Measurements from ENCODE around the gene EPAS1. TPM values are rescaled to one million over a fixed set of nuclear protein-coding genes. Genes with fewer than 3 reads are reported as not detected.

EPAS1 gene
- total and polyA plus RNA-seq, 2 of the 8 experiments (the other 6 are each of a cell fraction or from before 2014, with no cell fraction given): 2.0 to 4.9 TPM

DNA sequence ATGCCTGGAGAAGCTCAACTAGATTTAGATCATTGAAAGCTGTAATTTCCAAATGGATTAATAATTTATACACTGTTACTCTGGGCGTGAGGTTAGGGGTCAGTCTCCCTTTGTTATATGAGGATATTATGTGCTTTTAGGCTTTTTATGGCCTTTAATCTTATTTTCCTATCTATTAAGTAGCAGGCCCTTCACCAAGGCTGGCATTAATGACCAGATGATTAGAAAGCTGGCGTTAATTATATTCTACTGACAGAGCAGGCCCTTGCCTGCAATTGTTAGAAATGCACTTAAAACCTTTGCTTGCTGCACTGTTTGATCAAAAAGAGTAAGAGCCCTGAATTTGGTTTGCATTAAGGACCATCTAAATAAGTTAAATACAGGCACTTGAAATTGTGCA lies 75.3 kb downstream of the EPAS1 start:
- no peak overlapping the region for H3K56ac ChIP-seq (replicated peaks; ENCODE audit: insufficient read length, low read depth, low read length)
- H2BK15ac ChIP-seq (ENCODE audit: low read length): no peak overlapping the region
- H3K4me2 ChIP-seq (ENCODE audit: insufficient read depth in 1 of 2, low read depth in 2 of 2, low read length in 2 of 2): no peak overlapping the region
- H2BK20ac ChIP-seq (ENCODE audit: low read length): no peak overlapping the region
- H3K79me1 ChIP-seq (ENCODE audit: low read depth, low read length): no peaks in the 10 kb centered on the region
- H4K91ac ChIP-seq (replicated peaks; ENCODE audit: insufficient read length, low read length): no peak overlapping the region
- ChIA-PET CTCF (ENCODE audit: partially characterized antibody) (interaction anchor here (0.5 to 1.2 kb wide), 2 partner anchors 74 to 1386 kb away, joined by 3 read pairs; no protein-coding TSS in a partner anchor), POLR2A (ENCODE audit: partially characterized antibody) (no interaction called here)
- no peaks in the 10 kb centered on the region for H3K4me1 ChIP-seq (replicated peaks in 1 of 4; ENCODE audit: control insufficient read depth in 3 of 4, insufficient read depth in 4 of 4, low read length in 3 of 4)
- no peak for FAIRE-seq
- H2AFZ ChIP-seq (ENCODE audit: low read length): no peak overlapping the region
- no peaks in the 10 kb centered on the region for H3K27me3 ChIP-seq (replicated peaks in 1 of 4; ENCODE audit: control insufficient read depth in 3 of 4, extremely low read depth in 1 of 4, insufficient read depth in 3 of 4, low read length in 3 of 4)
- no peak overlapping the region for H3K18ac ChIP-seq (ENCODE audit: extremely low read depth, low read length)
- WGBS, 2 experiments (ENCODE audit: extremely low coverage in 1 of 2, insufficient coverage in 1 of 2, insufficient read length in 1 of 2, insufficient replicate concordance in 2 of 2, low coverage in 1 of 2, low lambda C conversion rate in 2 of 2, missing lambda C conversion rate in 1 of 2): 96% methylated on average over 2 of the region's 2 CpGs; no CpG with 5 or more reads in 1 of the 2 experiments
- H3K9ac ChIP-seq (replicated peaks in 1 of 4; ENCODE audit: extremely low read depth in 1 of 4, low read depth in 3 of 4, low read length in 3 of 4): no peak overlapping the region
- no peak overlapping the region for H2BK5ac ChIP-seq (ENCODE audit: low read depth, low read length)
- H3K79me2 ChIP-seq (ENCODE audit: control insufficient read depth in 1 of 2, insufficient read depth in 2 of 2, low read length in 2 of 2): no peaks in the 10 kb centered on the region
- DNase-seq (ENCODE audit: low read depth in 1 of 2, low spot score in 2 of 2): no peak
- H2BK12ac ChIP-seq (ENCODE audit: low read depth, low read length): no peak overlapping the region
- no peak overlapping the region for H3K4ac ChIP-seq (replicated peaks; ENCODE audit: insufficient read length, low read depth, low read length)
- peaks cover 0 to 3% of the 10 kb centered on the region in 2 experiments; a peak in 1 of 4 replicates for H3K9me3 ChIP-seq (ENCODE audit: insufficient read depth in 2 of 2, low read depth in 1 of 2, low read length in 1 of 2)
- H3K36me3 ChIP-seq (ENCODE audit: control insufficient read depth in 2 of 4, insufficient read depth in 4 of 4, low read length in 3 of 4): no peaks in the 10 kb centered on the region
- H3K23me2 ChIP-seq (ENCODE audit: low read depth, low read length): no peaks in the 10 kb centered on the region
- no peak overlapping the region for H2BK120ac ChIP-seq (replicated peaks; ENCODE audit: low read depth, low read length)
- no peak overlapping the region for H3K27ac ChIP-seq (ENCODE audit: low read depth, low read length)
- H3K14ac ChIP-seq (ENCODE audit: insufficient read length): no peak overlapping the region
- H4K5ac ChIP-seq (ENCODE audit: insufficient read length, low read depth, low read length): no peak overlapping the region
- no peak overlapping the region for H2AK5ac ChIP-seq (ENCODE audit: low read depth, low read length)
- no peak overlapping the region for H4K8ac ChIP-seq (ENCODE audit: extremely low read depth, insufficient read depth, low read length)
- H4K20me1 ChIP-seq (replicated peaks in 1 of 2; ENCODE audit: control insufficient read depth in 1 of 2, insufficient read depth in 2 of 2, low read length in 2 of 2): no peaks in the 10 kb centered on the region
- no peak overlapping the region for H3K23ac ChIP-seq (ENCODE audit: insufficient read length)
- H3K4me3 ChIP-seq (ENCODE audit: extremely low read depth in 1 of 4, insufficient read depth in 2 of 4, low read depth in 3 of 4, low read length in 4 of 4): no peak overlapping the region
- TF ChIP-seq GABPA (IDR thresholded peaks at IDR 0.05; ENCODE audit: borderline replicate concordance, insufficient read depth, low read length): no peak
- TF ChIP-seq SP2 (IDR thresholded peaks at IDR 0.05; ENCODE audit: low read length): no peak
- TF ChIP-seq RAD21 (IDR thresholded peaks at IDR 0.05 in 1 of 2, conservative IDR thresholded peaks at IDR 0.05 in 1 of 2; ENCODE audit: low read depth in 2 of 2, low read length in 2 of 2): no peak
- no peak for TF ChIP-seq BCL11A (IDR thresholded peaks at IDR 0.05; ENCODE audit: low read depth in 2 of 2, low read length in 2 of 2)
- TF ChIP-seq KDM1A (IDR thresholded peaks at IDR 0.05; ENCODE audit: borderline replicate concordance, low read length): no peak
- no peak for TF ChIP-seq HDAC6 (IDR thresholded peaks at IDR 0.05; ENCODE audit: low read depth, low read length)
- no peak for TF ChIP-seq MAFK (IDR thresholded peaks at IDR 0.05; ENCODE audit: low read depth, low read length)
- no peak for TF ChIP-seq POLR2AphosphoS5 (IDR thresholded peaks at IDR 0.05; ENCODE audit: low read depth, low read length)
- TF ChIP-seq CEBPB (IDR thresholded peaks at IDR 0.05; ENCODE audit: low read depth, low read length): no peak
- TF ChIP-seq SRF (IDR thresholded peaks at IDR 0.05; ENCODE audit: low read depth, low read length): no peak
- TF ChIP-seq, protein P1, sequence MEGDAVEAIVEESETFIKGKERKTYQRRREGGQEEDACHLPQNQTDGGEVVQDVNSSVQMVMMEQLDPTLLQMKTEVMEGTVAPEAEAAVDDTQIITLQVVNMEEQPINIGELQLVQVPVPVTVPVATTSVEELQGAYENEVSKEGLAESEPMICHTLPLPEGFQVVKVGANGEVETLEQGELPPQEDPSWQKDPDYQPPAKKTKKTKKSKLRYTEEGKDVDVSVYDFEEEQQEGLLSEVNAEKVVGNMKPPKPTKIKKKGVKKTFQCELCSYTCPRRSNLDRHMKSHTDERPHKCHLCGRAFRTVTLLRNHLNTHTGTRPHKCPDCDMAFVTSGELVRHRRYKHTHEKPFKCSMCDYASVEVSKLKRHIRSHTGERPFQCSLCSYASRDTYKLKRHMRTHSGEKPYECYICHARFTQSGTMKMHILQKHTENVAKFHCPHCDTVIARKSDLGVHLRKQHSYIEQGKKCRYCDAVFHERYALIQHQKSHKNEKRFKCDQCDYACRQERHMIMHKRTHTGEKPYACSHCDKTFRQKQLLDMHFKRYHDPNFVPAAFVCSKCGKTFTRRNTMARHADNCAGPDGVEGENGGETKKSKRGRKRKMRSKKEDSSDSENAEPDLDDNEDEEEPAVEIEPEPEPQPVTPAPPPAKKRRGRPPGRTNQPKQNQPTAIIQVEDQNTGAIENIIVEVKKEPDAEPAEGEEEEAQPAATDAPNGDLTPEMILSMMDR (IDR thresholded peaks at IDR 0.05; ENCODE audit: control extremely low read depth in 1 of 3, insufficient read depth in 1 of 3, low read depth in 1 of 3, low read length in 3 of 3): no peak
- no peak for TF ChIP-seq TAF7 (optimal IDR thresholded peaks at IDR 0.05; ENCODE audit: borderline replicate concordance, low read depth, low read length)
